ENCODE data around the gene CNTNAP2.

DNA sequence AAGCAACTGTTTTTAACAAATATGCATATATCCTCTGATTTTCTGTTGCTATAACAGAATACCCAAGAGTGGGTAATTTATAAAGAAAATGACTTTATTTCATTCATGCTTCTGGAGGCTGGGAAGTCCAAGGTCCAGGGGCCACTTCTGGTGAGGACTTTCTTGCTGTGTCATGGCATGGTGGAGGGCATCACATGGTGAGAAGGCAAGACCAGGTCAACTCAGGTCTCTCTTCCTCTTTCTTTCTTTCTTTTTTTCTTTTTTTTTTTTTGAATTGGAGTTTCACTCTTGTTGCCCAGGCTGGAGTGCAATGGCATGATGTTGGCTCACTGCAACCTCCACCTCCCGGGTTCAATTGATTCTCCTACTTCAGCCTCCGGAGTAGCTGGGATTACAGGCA is 2170.9 kb downstream of the CNTNAP2 start:
- TF ChIP-seq, protein P1, sequence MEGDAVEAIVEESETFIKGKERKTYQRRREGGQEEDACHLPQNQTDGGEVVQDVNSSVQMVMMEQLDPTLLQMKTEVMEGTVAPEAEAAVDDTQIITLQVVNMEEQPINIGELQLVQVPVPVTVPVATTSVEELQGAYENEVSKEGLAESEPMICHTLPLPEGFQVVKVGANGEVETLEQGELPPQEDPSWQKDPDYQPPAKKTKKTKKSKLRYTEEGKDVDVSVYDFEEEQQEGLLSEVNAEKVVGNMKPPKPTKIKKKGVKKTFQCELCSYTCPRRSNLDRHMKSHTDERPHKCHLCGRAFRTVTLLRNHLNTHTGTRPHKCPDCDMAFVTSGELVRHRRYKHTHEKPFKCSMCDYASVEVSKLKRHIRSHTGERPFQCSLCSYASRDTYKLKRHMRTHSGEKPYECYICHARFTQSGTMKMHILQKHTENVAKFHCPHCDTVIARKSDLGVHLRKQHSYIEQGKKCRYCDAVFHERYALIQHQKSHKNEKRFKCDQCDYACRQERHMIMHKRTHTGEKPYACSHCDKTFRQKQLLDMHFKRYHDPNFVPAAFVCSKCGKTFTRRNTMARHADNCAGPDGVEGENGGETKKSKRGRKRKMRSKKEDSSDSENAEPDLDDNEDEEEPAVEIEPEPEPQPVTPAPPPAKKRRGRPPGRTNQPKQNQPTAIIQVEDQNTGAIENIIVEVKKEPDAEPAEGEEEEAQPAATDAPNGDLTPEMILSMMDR (IDR thresholded peaks at IDR 0.05) = no peak
- TF ChIP-seq POLR2AphosphoS5 (IDR thresholded peaks at IDR 0.05; ENCODE audit: low read depth, low read length) = no peak
- no peak for TF ChIP-seq REST (IDR thresholded peaks at IDR 0.05; ENCODE audit: insufficient read depth in 1 of 2, low read depth in 2 of 2, low read length in 1 of 2)
- no peak for TF ChIP-seq SIN3A (IDR thresholded peaks at IDR 0.05; ENCODE audit: borderline replicate concordance, insufficient read depth, low read depth, low read length)
- TF ChIP-seq TCF7L2 (IDR thresholded peaks at IDR 0.05; ENCODE audit: low read depth, low read length) = no peak
